GM21619 (cell line): ENCODE data around the gene RFXANK.
"Not testable (repeated sequence)": the region's sequence is repeated elsewhere in the genome, so short reads cannot be mapped to it uniquely, and the experiment has no call there.

Source experiments
- ATAC-seq: cut with Tn5 transposase; IDR thresholded peaks from one replicate; pipeline ENCODE4 v1.9.1; 2021; ENCODE audit not compliant: unreplicated experiment

Gene RFXANK

GRCh38 chr19:19192078-19192882 is at the start of gene RFXANK, which contains the start of gene BORCS8:
TSS of gene RFXANK (plus strand) at chr19:19192258. CDS start at chr19:19193947, 1,689 bp downstream.
TSS of gene BORCS8 (minus strand) at chr19:19192152. CDS start at chr19:19192117, 35 bp downstream.
- ATAC-seq, result peak; percentile 71

GRCh38 chr19:19142347-19142746 is 49.7 kb upstream of the RFXANK start:
- no peak for ATAC-seq

GRCh38 chr19:19145281-19145680 is 46.8 kb upstream of the RFXANK start:
- no peak for ATAC-seq

GRCh38 chr19:19145684-19146608 is 46.1 kb upstream of the RFXANK start:
- no peak for ATAC-seq

- no peak for ATAC-seq
Measured at GRCh38 chr19:19146865-19147264, 45.2 kb upstream of the RFXANK start.

- no peak for ATAC-seq
Measured at GRCh38 chr19:19147344-19147743, 44.7 kb upstream of the RFXANK start.

GRCh38 chr19:19148504-19148903 is 43.6 kb upstream of the RFXANK start:
- ATAC-seq, result not testable (repeated sequence)

- ATAC-seq, result no peak
Measured at GRCh38 chr19:19149435-19149834, 42.6 kb upstream of the RFXANK start.

- ATAC-seq, result no peak
Measured at GRCh38 chr19:19151418-19151817, 40.6 kb upstream of the RFXANK start.

GRCh38 chr19:19152668-19153384 is 39.2 kb upstream of the RFXANK start:
- ATAC-seq, result no peak

GRCh38 chr19:19154768-19155494 is 37.1 kb upstream of the RFXANK start:
- no peak for ATAC-seq

GRCh38 chr19:19155495-19156219 is 36.4 kb upstream of the RFXANK start:
- peak; percentile 58 for ATAC-seq

GRCh38 chr19:19157808-19158207 is 34.2 kb upstream of the RFXANK start:
- no peak for ATAC-seq

GRCh38 chr19:19159534-19159933 is 32.5 kb upstream of the RFXANK start:
- ATAC-seq, result no peak

GRCh38 chr19:19160461-19161035 is 31.5 kb upstream of the RFXANK start:
- no peak for ATAC-seq

GRCh38 chr19:19162495-19162894 is 29.6 kb upstream of the RFXANK start:
- no peak for ATAC-seq

GRCh38 chr19:19165396-19165795 is 26.7 kb upstream of the RFXANK start:
- ATAC-seq, result no peak

GRCh38 chr19:19167612-19168011 is 24.4 kb upstream of the RFXANK start:
- ATAC-seq, result no peak
